NCI-H2029 treated with DMSO at 0.1 percent for 48 hours (cell line): ENCODE results near the gene FAM53A.

Experiments
- DNase-seq: peaks from one replicate; lab custom pipeline; 2025; lab: John Stamatoyannopoulos, UW

The FAM53A gene

DNA sequence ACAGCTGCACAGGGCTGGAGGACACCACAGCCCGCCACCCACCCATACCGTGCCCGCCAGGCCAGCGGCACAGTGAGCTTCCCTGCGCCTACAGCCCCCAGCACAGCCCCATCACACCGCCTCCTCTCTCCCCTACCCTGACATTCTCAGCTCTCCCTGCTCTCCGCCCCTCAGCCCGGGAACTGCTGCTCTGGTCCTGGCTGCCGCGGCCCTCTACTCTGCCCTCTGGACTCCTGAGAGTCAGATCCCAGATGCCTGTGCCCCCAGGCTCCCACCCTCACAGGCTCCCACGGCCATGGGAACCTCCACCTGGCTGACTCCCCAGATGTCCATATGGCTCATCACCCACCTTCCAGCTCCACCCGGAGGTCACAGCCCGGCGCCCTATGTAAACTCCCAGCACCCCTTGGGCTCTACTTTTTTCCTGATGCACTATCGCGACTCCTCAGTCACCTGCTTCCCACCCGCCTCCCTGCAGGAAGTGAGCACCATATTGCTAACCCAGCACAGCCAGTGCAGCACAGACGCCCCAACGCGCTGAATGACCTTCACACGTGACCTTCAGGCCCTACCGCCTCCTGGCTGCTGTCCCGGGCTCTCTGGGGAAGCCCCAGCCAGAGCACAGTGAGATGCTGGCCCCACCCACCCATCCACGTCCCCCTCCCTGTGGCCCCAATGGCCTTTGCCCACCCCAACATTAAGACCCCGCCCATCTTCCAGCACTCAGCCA, 23.0 kb downstream of the FAM53A start:
- no peak for DNase-seq

DNA sequence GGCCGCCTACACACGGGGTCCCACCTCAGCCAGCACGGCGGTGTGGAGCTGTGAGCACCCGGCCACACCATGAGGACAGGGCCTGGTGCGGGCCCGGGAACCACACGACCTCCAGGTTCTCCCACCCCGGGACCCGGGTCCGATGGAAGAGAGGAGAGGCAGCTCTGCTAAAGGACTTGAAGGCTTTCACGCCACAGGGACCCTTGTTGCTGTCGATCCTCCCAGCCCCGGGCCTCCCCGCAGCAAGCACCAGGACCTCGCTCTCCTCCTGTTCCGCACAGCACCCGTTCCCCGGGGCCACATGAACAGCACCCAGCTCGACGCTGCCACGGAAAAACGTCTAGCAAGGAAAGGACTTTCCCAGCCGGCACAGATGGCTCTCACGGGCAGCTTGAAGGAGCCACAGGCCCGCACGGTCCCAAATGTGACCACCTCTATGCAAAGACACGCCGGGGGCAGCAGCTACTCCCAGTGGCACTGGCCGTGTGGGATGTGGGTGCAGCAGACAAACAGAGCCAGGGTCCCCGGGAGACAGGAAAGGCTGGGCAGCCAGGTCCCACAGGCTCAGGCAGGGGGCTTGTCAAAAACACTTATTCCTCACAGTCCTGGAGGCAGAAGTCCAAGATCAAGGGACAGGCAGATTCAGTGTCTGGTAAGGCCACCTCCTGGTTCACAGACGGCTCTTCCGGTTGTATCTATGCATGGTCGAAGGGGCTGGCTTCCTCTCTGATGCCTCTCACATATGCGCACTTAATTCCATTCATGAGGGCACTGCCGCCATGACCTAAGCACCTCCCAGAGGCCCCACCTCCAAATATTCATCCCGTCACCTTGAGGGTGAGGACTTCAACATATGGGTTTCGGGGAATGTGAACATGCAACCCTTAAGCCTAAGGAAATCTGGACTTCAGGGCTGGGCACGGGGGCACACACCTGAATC, 24.7 kb downstream of the FAM53A start:
- DNase-seq = no peak

GRCh38 chr4:1658581-1658980, 25.5 kb downstream of the FAM53A start:
- DNase-seq = no peak

DNA sequence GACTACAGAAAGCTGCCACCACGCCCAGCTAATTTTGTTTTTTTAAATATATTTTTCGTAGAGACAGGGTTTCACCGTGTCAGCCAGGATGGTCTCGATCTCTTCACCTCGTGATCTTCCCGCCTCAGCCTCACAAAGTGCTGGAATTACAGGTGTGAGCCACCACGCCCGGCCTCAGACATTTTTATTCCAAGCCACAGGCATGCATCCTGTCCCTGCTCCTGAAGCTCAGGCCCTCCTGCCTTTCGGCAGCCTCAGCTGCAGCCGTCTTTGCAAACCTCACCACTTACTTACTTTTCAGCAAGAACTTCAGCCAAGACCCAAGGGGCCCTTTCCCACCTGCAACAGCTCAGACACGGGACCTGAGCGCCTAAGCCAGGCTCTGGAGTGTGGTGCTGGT, 26.0 kb downstream of the FAM53A start:
- no peak for DNase-seq

DNA sequence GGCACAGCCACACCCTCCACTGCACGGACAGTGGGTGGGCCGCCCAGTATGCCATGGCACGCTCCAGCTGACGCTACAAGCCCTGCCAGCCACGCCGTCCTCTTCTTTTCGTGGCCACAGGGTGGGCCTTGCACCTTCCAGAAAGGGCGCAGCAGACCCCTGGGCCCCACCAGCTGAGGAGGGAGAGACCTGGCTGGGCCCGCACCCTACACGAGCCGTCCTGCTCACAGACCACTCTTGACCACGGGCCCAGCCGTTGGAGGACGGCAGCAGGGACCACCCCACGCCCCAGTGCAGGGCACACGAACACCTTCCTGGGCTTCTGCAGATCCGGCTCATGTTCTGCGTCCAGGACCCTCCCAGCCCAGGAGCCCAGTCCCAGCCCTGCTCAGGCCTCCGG, 27.1 kb downstream of the FAM53A start:
- DNase-seq = no peak

DNA sequence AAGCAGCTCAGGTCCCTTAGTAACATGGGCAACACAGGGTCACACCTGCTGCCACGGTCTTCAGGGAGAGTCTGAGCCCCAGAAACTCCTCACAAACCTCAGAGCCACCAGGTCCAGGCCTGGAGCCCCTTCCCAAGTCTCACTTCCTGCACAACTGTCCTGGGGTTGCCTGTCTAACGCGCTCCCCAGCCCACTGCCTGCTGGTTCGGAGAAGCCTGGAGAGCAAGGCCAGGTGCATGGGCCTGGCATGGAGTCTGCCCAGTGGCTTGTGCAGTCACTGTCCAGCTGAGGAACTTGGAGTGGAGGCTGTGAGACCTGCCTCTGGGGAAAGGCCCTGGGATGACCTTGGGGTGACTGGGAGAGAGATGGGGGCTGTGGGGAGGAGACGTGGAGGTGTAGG, 28.0 kb downstream of the FAM53A start:
- DNase-seq = no peak

- no peak for DNase-seq
These were observed 28.4 kb downstream of the FAM53A start for GRCh38 chr4:1655676-1656075.

GRCh38 chr4:1655081-1655480, 29.0 kb downstream of the FAM53A start:
- no peak for DNase-seq

DNA sequence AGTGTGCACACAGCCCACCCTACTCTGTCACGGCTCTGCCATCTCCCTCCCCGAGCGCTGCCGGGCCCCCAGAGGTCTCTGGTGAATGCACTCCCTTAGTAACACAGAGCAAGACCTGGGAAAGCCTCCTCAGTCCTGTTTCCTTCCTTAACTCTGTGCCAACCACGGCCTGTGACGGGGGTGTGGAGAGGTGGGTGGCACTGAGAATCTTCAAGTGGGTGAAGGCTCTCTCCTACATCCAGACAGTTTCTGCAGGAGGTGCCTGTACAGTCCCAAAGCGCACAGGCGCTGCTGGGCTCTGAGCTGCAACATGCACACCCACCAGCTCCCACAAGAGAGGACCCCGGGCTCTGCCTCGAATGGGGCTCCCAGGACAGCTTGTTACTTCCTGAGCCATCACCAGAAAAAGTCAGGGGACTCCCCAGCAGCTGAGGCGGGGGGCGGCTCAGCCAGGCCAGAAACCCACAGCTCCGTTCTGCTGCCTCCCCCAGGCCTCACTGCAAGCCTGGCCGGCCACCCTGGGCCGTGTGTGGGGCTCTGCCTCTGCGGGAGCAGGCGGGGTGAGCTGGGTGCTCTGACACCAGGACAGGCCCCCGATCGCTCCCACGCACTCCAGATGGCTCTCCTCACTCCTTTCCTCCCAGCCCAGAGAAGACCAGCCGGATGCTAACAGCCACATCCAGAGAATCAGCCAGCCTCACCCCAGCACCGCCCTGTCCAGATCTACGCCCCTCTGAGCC, 29.7 kb downstream of the FAM53A start:
- DNase-seq = no peak

DNA sequence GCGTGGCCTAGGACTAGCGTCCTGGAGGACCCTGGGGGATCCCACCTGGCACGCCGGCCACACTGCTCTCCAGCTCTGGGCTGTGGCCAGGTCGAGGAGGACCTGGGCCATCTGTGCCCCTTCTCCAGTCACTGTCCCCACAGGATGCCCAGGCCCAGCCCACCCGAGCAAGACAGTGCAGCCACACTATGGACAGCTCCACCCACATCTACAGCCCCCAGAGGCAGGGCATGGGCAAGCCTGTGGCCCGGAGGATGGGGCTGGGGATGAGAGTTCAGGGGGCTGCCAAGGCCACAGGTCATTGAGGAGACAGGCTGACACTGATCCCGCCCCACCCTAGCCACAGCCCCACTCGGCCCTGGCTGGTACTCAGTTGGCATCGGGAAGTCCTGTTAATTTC, 30.3 kb downstream of the FAM53A start:
- DNase-seq = no peak

GRCh38 chr4:1652088-1652487, 32.0 kb downstream of the FAM53A start:
- no peak for DNase-seq

DNA sequence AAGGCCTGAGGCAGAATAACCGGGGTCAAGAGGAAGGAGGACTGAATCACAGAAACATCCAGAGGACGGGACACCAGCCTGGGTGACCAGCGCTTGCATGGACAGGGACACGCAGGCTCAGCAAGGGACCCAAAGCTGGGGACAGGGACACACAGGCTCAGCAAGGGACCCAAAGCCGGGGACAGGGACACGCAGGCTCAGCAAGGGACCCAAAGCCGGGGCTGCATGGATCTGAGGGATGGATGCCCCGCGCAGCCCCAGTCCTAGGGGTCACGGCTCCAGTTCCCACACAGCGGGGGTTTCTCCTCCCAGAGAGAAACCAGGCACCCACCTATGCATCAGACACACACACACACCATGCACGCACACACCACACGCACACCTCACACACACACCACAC, 32.5 kb downstream of the FAM53A start:
- no peak for DNase-seq

DNA sequence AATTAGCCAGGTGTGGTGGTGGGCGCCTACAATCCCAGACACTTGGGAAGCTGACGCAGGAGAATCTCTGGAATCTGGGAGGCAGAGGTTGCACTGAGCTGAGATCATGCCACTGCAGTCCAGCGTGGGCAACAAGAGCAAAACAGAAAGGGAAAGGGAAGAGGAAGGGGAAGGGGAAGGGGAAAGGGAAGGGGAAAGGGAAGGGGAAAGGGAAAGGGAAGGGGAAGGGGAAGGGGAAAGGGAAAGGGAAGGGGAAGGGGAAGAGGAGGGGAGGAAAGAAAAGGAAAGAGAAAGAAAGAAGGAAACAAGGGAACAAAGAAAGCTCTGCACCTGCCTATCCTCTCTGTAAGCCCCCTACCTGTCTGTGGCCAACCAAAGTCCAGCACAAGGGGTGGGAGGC, 35.2 kb downstream of the FAM53A start:
- DNase-seq = no peak

DNA sequence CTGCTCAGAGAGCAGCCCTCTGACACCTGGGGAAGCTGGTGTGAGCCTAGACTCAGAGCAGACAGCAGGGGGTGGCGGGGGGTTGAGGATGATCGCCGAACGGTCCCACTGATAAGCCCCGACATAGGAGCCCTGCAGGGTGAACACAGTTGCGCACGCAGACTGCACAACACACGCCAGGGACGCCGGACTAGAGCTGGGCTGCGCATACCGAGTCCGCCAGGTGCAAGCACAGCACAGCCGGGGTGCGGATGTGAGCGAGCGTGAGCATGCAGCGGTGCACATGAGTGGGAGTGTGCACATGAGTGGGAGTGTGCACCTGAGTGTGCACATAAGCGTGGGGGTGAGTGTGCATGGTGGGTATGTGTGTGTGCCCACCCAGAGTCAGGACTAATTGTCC, 36.7 kb downstream of the FAM53A start:
- DNase-seq = no peak

DNA sequence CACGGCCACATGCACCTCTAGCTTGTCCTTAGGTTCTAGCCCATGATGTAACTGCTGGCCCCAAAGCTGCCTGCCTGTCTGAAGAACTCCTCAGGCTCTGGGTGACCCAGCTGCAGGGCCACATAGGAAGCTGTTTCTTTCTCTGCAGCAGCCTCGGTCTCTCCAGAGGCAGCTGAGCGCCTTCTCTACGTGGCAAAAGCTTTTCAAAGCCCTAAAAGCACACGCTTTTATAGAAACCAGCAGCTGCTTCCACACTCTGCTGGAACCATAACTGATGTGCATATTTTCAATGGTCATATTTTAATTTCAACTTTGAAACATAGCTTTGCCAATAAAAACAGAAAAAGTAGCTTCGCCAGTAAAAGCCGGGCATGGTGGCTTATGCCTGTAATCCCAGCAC, 37.4 kb downstream of the FAM53A start:
- DNase-seq = no peak

DNA sequence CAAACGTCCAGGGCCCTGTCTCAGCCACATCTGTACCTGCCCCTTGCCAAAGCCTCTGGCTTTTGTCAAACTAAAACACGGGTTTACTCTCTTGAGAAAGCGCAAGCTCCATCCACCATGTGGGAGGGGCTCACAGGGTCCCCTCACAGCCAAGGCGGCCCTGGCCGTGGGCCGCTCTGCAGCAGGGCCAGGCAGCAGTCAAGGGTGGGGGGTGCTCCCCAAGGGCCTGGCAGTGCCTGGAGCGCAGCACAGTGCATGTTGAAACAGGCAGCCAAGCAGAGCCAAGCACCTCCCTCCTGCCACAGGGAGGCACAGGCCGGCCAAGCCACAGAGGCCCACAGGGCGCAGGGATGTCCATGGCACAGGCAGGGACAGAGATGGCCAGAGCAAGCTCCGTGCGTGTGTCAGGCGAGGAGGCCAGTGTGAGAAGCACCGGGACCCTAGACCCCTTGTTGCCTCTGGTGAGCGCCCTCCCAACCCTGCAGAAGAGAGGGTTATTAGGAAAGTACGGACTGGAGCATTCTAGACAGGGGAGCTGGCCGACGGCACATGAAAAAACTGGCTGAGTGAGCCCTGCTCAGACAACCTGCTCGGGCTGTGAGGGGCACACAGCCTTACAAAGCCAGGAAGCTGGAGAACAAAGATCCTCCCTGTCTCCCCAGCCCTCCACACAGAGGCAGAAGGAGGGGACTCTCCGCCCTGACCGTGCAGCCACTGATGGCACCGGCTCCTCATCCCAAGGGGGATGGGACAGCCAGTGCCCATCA, 39.0 kb downstream of the FAM53A start:
- no peak for DNase-seq

DNA sequence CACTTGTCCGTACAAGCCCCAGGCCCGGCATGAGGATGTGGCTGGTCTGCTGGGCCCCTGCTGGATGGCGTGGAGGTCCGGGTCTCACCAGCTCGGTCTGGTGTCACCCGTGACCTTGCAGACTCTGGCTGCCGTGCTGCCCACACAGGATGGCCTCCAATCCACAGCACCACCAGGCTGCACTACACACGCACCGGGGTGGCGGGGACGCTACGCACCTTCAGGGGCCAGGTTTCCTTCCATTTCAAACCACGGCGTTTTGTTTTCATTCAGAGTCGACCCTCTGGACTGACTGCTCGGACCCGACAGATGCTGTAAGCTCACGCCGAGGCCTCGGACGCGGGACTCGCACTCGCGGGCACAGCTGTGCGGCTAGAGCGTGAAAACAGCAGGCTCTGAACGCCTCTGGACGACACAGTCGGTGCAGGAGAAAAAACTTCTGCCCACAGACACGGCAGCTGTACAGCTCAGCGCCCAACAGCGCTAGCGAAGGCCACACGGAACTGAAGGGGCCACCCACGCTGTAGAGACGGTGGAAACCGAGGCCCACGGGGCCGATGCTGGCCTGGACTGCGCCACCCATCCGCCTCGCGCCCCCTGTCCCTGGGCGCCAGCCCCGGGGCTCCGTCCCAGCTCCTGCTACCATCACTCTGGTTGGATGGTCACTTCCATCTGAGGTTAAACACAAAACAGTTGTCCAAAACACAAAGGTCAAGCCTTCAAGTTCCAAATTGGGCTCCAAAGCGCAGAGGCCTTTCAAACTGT, 40.0 kb downstream of the FAM53A start:
- DNase-seq = no peak

GRCh38 chr4:1642196-1642951, 41.7 kb downstream of the FAM53A start:
- DNase-seq = no peak

- DNase-seq = no peak
These were observed 42.4 kb downstream of the FAM53A start for GRCh38 chr4:1641671-1642070.
